Endothelial cell (in vitro differentiated cells): ENCODE results near the gene NFXL1. TPM values are rescaled to one million over a fixed set of nuclear protein-coding genes. Genes with fewer than 3 reads are reported as not detected.

Experiments
- DNase-seq: peaks from one replicate; pipeline ENCODE4 v3.0.0; 2021; ENCODE audit warnings: low spot score
- H3K27ac Mint-ChIP-seq: one replicate; pipeline ENCODE4 v1.8.0; 2021; ENCODE audit warnings: mixed read lengths, inconsistent platforms; ENCODE audit not compliant: unreplicated experiment
- H3K27me3 Mint-ChIP-seq: one replicate; pipeline ENCODE4 v1.8.0; 2021; ENCODE audit warnings: mild to moderate bottlenecking, moderate library complexity, mixed read lengths, inconsistent platforms; ENCODE audit not compliant: unreplicated experiment
- H3K36me3 Mint-ChIP-seq: one replicate; pipeline ENCODE4 v1.8.0; 2021; ENCODE audit warnings: mild to moderate bottlenecking, low read depth, mixed read lengths, inconsistent platforms; ENCODE audit not compliant: unreplicated experiment
- H3K4me1 Mint-ChIP-seq: one replicate; pipeline ENCODE4 v1.8.0; 2021; ENCODE audit warnings: mild to moderate bottlenecking, mixed read lengths, inconsistent platforms; ENCODE audit not compliant: unreplicated experiment
- H3K4me3 Mint-ChIP-seq: one replicate; pipeline ENCODE4 v1.8.0; 2021; ENCODE audit warnings: mild to moderate bottlenecking, mixed read lengths, inconsistent platforms; ENCODE audit not compliant: unreplicated experiment
- H3K9me3 Mint-ChIP-seq: one replicate; pipeline ENCODE4 v1.8.0; 2021; ENCODE audit warnings: mixed read lengths, inconsistent platforms; ENCODE audit not compliant: unreplicated experiment
- CTCF ChIP-seq: fragments of 200-600 bp; sonication (generic); IDR thresholded peaks from one replicate; pipeline ENCODE4 v1.5.0; 2021; ENCODE audit warnings: antibody characterized with exemption; ENCODE audit not compliant: unreplicated experiment
- long read RNA-seq: library from polyadenylated mRNA; unstranded; transcript quantifications from one replicate; pipeline ENCODE4 v2.0.0, GENCODE V29; 2020; ENCODE audit not compliant: unreplicated experiment
- total RNA-seq: library from RNA; stranded (reverse); fragmentation: NEBNext Ultra II Directional; extraction: Animal tissue kit (Norgen Biotek cat#: 25700); gene quantifications from one replicate; pipeline ENCODE4 v1.2.1, GENCODE V29; 2021; ENCODE audit not compliant: unreplicated experiment

Gene NFXL1
- 20.0 TPM for total RNA-seq
- long read RNA-seq, partial matches to known transcripts, result 0 of 1 reads
- long read RNA-seq, other reads (novel, unspliced or antisense), result 0 of 1 reads

GRCh38 chr4:47914220-47914925 is at the start of gene NFXL1:
Gene NFXL1 (minus strand): TSS chr4:47914583. CDS start chr4:47914203, 380 bp downstream.
- Mint-ChIP-seq H3K9me3 (peaks cover 5% of the 10 kb centered on the region), H3K4me1 (peaks cover 18% of the 10 kb centered on the region), H3K27me3 (peaks cover 5% of the 10 kb centered on the region), H3K4me3 (peak within 1 kb of the TSS; percentile 99), H3K36me3 (peaks cover 7% of the 10 kb centered on the region), H3K27ac (peak within 1 kb of the TSS; percentile 72)
- TF ChIP-seq CTCF, result no peak
- DNase-seq, result peak; percentile 96

GRCh38 chr4:47954677-47955076 is 40.3 kb upstream of the NFXL1 start:
- DNase-seq, result no peak
- no peak overlapping the region for H3K27ac Mint-ChIP-seq
- peaks cover 2% of the 10 kb centered on the region for H3K27me3 Mint-ChIP-seq
- H3K9me3 Mint-ChIP-seq, result no peaks in the 10 kb centered on the region
- peaks cover 7% of the 10 kb centered on the region for H3K4me1 Mint-ChIP-seq
- no peak for TF ChIP-seq CTCF
- H3K36me3 Mint-ChIP-seq, result no peaks in the 10 kb centered on the region
- H3K4me3 Mint-ChIP-seq, result no peak overlapping the region

- Mint-ChIP-seq H3K4me3 (no peak overlapping the region), H3K36me3 (no peaks in the 10 kb centered on the region)
Observed at GRCh38 chr4:47954245-47954644, 39.9 kb upstream of the NFXL1 start.

GRCh38 chr4:47945930-47946726 is 31.7 kb upstream of the NFXL1 start:
- Mint-ChIP-seq H3K4me3 (no peak overlapping the region), H3K4me1 (no peaks in the 10 kb centered on the region), H3K27me3 (peaks cover 2% of the 10 kb centered on the region), H3K36me3 (no peaks in the 10 kb centered on the region), H3K9me3 (no peaks in the 10 kb centered on the region), H3K27ac (no peak overlapping the region)
- TF ChIP-seq CTCF, result peak; percentile 19
- DNase-seq, result no peak

More at GRCh38 chr4:47954245-47954644, 39.9 kb upstream of the NFXL1 start:
- peaks cover 2% of the 10 kb centered on the region for H3K27me3 Mint-ChIP-seq
- H3K9me3 Mint-ChIP-seq, result no peaks in the 10 kb centered on the region
- H3K4me1 Mint-ChIP-seq, result peaks cover 7% of the 10 kb centered on the region
- no peak overlapping the region for H3K27ac Mint-ChIP-seq
- no peak for DNase-seq
- no peak for TF ChIP-seq CTCF
